SK-N-SH (cell line): Measurements from ENCODE around the gene SND1. TPM values are rescaled to one million over a fixed set of nuclear protein-coding genes. Genes with fewer than 3 reads are reported as not detected.

Source experiments
- CTCF ChIA-PET: fragments of 300-600, 350-600 bp; formaldehyde crosslinking; extraction: SDS; loops from one replicate; lab custom pipeline; 2021; lab: Yijun Ruan, JAX
- POLR2A ChIA-PET: fragments of 350-600 bp; sonication (Branson Sonifier 250); formaldehyde crosslinking; extraction: SDS; loops from one replicate; lab custom pipeline; 2020; ENCODE audit warnings: antibody characterized with exemption, inconsistent platforms; lab: Yijun Ruan, JAX
- DNase-seq: peaks from one replicate; pipeline ENCODE4 v3.0.0; 2012
- H2AFZ ChIP-seq: fragments of 200-600 bp; sonication (generic); 2 replicates; pipeline ENCODE4 v1.8.1; 2016; ENCODE audit warnings: antibody characterized with exemption, mild to moderate bottlenecking, low read depth
- H3F3A ChIP-seq: fragments of 200-600 bp; sonication (generic); replicated peaks from 2 replicates; pipeline ENCODE3; 2016; ENCODE audit warnings: antibody characterized with exemption, mild to moderate bottlenecking; ENCODE audit not compliant: insufficient read depth
- H3K27ac ChIP-seq, 2 experiments: fragments of 200-500 bp in 1 of 2; fragments of 200-600 bp in 1 of 2; sonication (Bioruptor generic) in 1 of 2; sonication (generic), shearing (Covaris generic) in 1 of 2; 2 replicates each; pipeline versions ENCODE4 v1.5.1 to v1.6.1; 2014 to 2016; ENCODE audit warnings: low read depth in 2 of 2, inconsistent platforms in 1 of 2, low read length in 1 of 2, mild to moderate bottlenecking in 1 of 2, mixed read lengths in 1 of 2
- H3K27me3 ChIP-seq: fragments of 200-600 bp; sonication (generic), shearing (Covaris generic); 2 replicates; pipeline ENCODE4 v1.6.1; 2016; ENCODE audit warnings: mixed run types; ENCODE audit not compliant: insufficient read depth
- H3K36me3 ChIP-seq, 2 experiments: fragments of 200-500 bp in 1 of 2; fragments of 200-600 bp in 1 of 2; sonication (Bioruptor generic) in 1 of 2; sonication (generic) in 1 of 2; replicated peaks in 1 of 2; 2 replicates each; pipeline versions ENCODE3 to v1.5.1; 2014 to 2016; ENCODE audit warnings: low read length in 1 of 2, mild to moderate bottlenecking in 1 of 2; ENCODE audit not compliant: insufficient read depth in 2 of 2, control insufficient read depth in 1 of 2
- H3K4me1 ChIP-seq, 2 experiments: fragments of 200-500 bp in 1 of 2; fragments of 200-600 bp in 1 of 2; sonication (Bioruptor generic) in 1 of 2; sonication (generic), shearing (Covaris generic) in 1 of 2; 2 replicates each; pipeline versions ENCODE4 v1.5.1 to v1.6.1; 2014 to 2016; ENCODE audit warnings: low read depth in 1 of 2, low read length in 1 of 2, mixed run types in 1 of 2; ENCODE audit not compliant: insufficient read depth in 2 of 2, control insufficient read depth in 1 of 2
- H3K4me2 ChIP-seq: fragments of 200-600 bp; sonication (generic), shearing (Covaris generic); 2 replicates; pipeline ENCODE4 v1.6.1; 2017; ENCODE audit warnings: mixed run types
- H3K4me3 ChIP-seq, 2 experiments: fragments of 200-500 bp in 1 of 2; fragments of 200-600 bp in 1 of 2; sonication (Bioruptor generic) in 1 of 2; sonication (generic), shearing (Covaris generic) in 1 of 2; 2 replicates each; pipeline versions ENCODE4 v1.5.1 to v1.8.1; 2014 to 2016; ENCODE audit warnings: low read depth in 2 of 2, inconsistent platforms in 1 of 2, low read length in 1 of 2, mild to moderate bottlenecking in 1 of 2, mixed read lengths in 1 of 2, moderate library complexity in 1 of 2
- H3K79me2 ChIP-seq: fragments of 200-600 bp; sonication (generic); 2 replicates; pipeline ENCODE4 v1.8.1; 2017; ENCODE audit warnings: mild to moderate bottlenecking; ENCODE audit not compliant: insufficient read depth
- H3K9ac ChIP-seq: fragments of 200-600 bp; sonication (generic); 2 replicates; pipeline ENCODE4 v1.6.1; 2017; ENCODE audit warnings: mixed run types
- H3K9me2 ChIP-seq: fragments of 200-600 bp; sonication (generic); 2 replicates; pipeline ENCODE4 v1.6.1; 2017; ENCODE audit warnings: mixed run types
- H3K9me3 ChIP-seq: fragments of 200-600 bp; sonication (generic); 2 replicates; pipeline ENCODE4 v1.6.1; 2017; ENCODE audit warnings: mixed run types, mild to moderate bottlenecking, moderate library complexity
- H4K20me1 ChIP-seq: fragments of 200-600 bp; sonication (generic); 2 replicates; pipeline ENCODE4 v1.6.1; 2017; ENCODE audit warnings: mild to moderate bottlenecking, mixed run types; ENCODE audit not compliant: insufficient read depth
- CTCF ChIP-seq: fragments of 200-600 bp; sonication (generic); IDR thresholded peaks from 2 replicates; pipeline ENCODE4 v1.6.1; 2017; ENCODE audit warnings: antibody characterized with exemption, mild to moderate bottlenecking, moderate library complexity
- ELF1 ChIP-seq: IDR thresholded peaks from 2 replicates; pipeline ENCODE4 v1.4.0; 2012
- FOSL2 ChIP-seq: IDR thresholded peaks from 2 replicates; pipeline ENCODE4 v1.4.0; 2012; ENCODE audit warnings: low read depth, mild to moderate bottlenecking, moderate library complexity, borderline replicate concordance
- FOXJ3 ChIP-seq: sonication (generic); formaldehyde crosslinking; IDR thresholded peaks from 2 replicates; pipeline ENCODE4 v1.5.1; 2020; ENCODE audit warnings: mild to moderate bottlenecking, missing genetic modification reagents
- IRF3 ChIP-seq: fragments of 150-350 bp; IDR thresholded peaks from 2 replicates; pipeline ENCODE4 v1.6.1; 2016; ENCODE audit warnings: mild to moderate bottlenecking, low read depth, low read length
- MAX ChIP-seq: IDR thresholded peaks from 2 replicates; pipeline ENCODE4 v1.4.0; 2012; ENCODE audit warnings: low read depth
- MEF2A ChIP-seq: IDR thresholded peaks from 2 replicates; pipeline ENCODE4 v1.4.0; 2012; ENCODE audit warnings: low read depth, borderline replicate concordance
- MXI1 ChIP-seq: IDR thresholded peaks from 2 replicates; pipeline ENCODE4 v1.6.1; 2012; ENCODE audit warnings: mild to moderate bottlenecking, low read depth, low read length, improper control_type of control experiment
- POLR2AphosphoS5 ChIP-seq: IDR thresholded peaks from 2 replicates; pipeline ENCODE4 v1.6.1; 2012; ENCODE audit warnings: low read depth, low read length
- SIN3A ChIP-seq: IDR thresholded peaks from 2 replicates; pipeline ENCODE4 v1.6.1; 2012; ENCODE audit warnings: low read depth, mild to moderate bottlenecking, low read length, moderate library complexity, borderline replicate concordance
- TAF1 ChIP-seq: IDR thresholded peaks from 2 replicates; pipeline ENCODE4 v1.6.1; 2012; ENCODE audit warnings: low read depth, mild to moderate bottlenecking, low read length, moderate library complexity, borderline replicate concordance
- TCF12 ChIP-seq: IDR thresholded peaks from 2 replicates; pipeline ENCODE4 v1.4.0; 2012
- TEAD4 ChIP-seq: IDR thresholded peaks from 2 replicates; pipeline ENCODE4 v1.4.0; 2012; ENCODE audit warnings: mild to moderate bottlenecking, borderline replicate concordance; ENCODE audit not compliant: insufficient read depth
- USF1 ChIP-seq: IDR thresholded peaks from 2 replicates; pipeline ENCODE4 v1.4.0; 2012; ENCODE audit warnings: low read depth, borderline replicate concordance
- USF2 ChIP-seq: fragments of 150-350 bp; IDR thresholded peaks from 2 replicates; pipeline ENCODE4 v1.6.1; 2017; ENCODE audit warnings: antibody characterized with exemption, low read length, low read depth, borderline replicate concordance
- WGBS: methylation state at CpG from one replicate; pipeline ENCODE4 v1.1.6; 2017; ENCODE audit warnings: low lambda C conversion rate; 5-methylcytosine and 5-hydroxymethylcytosine counted together
- polyA plus RNA-seq, 3 experiments: library from polyadenylated mRNA; depleted of rRNA; stranded (reverse); fragments of >200 nt; gene quantifications; 2 replicates each; pipeline ENCODE4 v1.2.3, GENCODE V29; 2012

The SND1 gene
- polyA plus RNA-seq, 1 of the 3 experiments (the other 2 are of a cell fraction): 165 TPM

- H3K9ac ChIP-seq: no peak overlapping the region
These were observed 234.3 kb downstream of the SND1 start for GRCh38 chr7:127886248-127886647.

More at GRCh38 chr7:127886248-127886647, 234.3 kb downstream of the SND1 start:
- Histone ChIP-seq H3K79me2 (peaks cover 41% of the 10 kb centered on the region), H3K9me2 (no peaks in the 10 kb centered on the region), H3F3A (peaks cover 7% of the 10 kb centered on the region), H3K4me3 (no peak overlapping the region), H3K27me3 (no peaks in the 10 kb centered on the region), H2AFZ (no peak overlapping the region), H3K27ac (peak overlapping the region; percentile 5 to 45; a peak in 3 of 4 replicates), H3K36me3 (peaks cover 24 to 34% of the 10 kb centered on the region in 2 experiments), H3K9me3 (no peaks in the 10 kb centered on the region), H3K4me1 (peaks cover 7 to 32% of the 10 kb centered on the region in 2 experiments), H3K4me2 (peak overlapping the region; percentile 49), H4K20me1 (peaks cover 7% of the 10 kb centered on the region)
- POLR2A ChIA-PET: no interaction called here
- CTCF ChIA-PET: interaction anchor here (0.7 to 1.2 kb wide), 3 partner anchors 35 to 446 kb away, joined by 3 read pairs; no protein-coding TSS in a partner anchor
- 95% methylated on average over 3 of the region's 3 CpGs for WGBS
- TF ChIP-seq USF2 (no peak), FOXJ3 (CRISPR knock-in tag) (no peak), MEF2A (no peak), TCF12 (no peak), MAX (no peak; the same call in 1 of the 2 replicates), MXI1 (no peak), SIN3A (no peak), TAF1 (no peak), TEAD4 (no peak), USF1 (no peak), FOSL2 (no peak), CTCF (no peak), POLR2AphosphoS5 (no peak), IRF3 (no peak), ELF1 (no peak)
- no peak for DNase-seq
